ENCODE results near the gene CCDC91.
"Not testable (repeated sequence)": the region's sequence is repeated elsewhere in the genome, so short reads cannot be mapped to it uniquely, and the experiment has no call there.

The CCDC91 gene

GRCh38 chr12:28327722-28328121, 137.5 kb downstream of the CCDC91 start:
- H3K9ac ChIP-seq (ENCODE audit: low read length): no peak overlapping the region
- H3K4me2 ChIP-seq (ENCODE audit: low read depth, low read length, poor library complexity, severe bottlenecking): no peak overlapping the region
- no peaks in the 10 kb centered on the region for H4K20me1 ChIP-seq (ENCODE audit: low read depth, low read length)
- no peaks in the 10 kb centered on the region for H3K79me2 ChIP-seq (ENCODE audit: insufficient read depth, low read length)
- H3K9me3 ChIP-seq (ENCODE audit: insufficient read depth, low read length): no peaks in the 10 kb centered on the region
- H3K27ac ChIP-seq (ENCODE audit: low read depth, low read length): no peak overlapping the region
- no peaks in the 10 kb centered on the region for H3K36me3 ChIP-seq (ENCODE audit: low read length)
- no peaks in the 10 kb centered on the region for H3F3A ChIP-seq (ENCODE audit: insufficient read depth)
- no peak overlapping the region for H2AFZ ChIP-seq (ENCODE audit: low read depth, low read length, severe bottlenecking)
- no peak for TF ChIP-seq CTCF (IDR thresholded peaks at IDR 0.05; ENCODE audit: insufficient read depth, low read length, poor library complexity, severe bottlenecking)
- TF ChIP-seq EZH2phosphoT487 (conservative IDR thresholded peaks at IDR 0.05; ENCODE audit: low read length): no peak
- no peaks in the 10 kb centered on the region for H3K9me2 ChIP-seq (replicated peaks; ENCODE audit: insufficient read depth, low read length)
- no peaks in the 10 kb centered on the region for H3K27me3 ChIP-seq (ENCODE audit: low read length)
- no peak overlapping the region for H3K4me3 ChIP-seq (ENCODE audit: insufficient read depth, low read length, poor library complexity, severe bottlenecking)

GRCh38 chr12:28328967-28329366, 138.7 kb downstream of the CCDC91 start:
- Histone ChIP-seq H2AFZ (ENCODE audit: low read depth, low read length, severe bottlenecking) (no peak overlapping the region), H3K4me2 (ENCODE audit: low read depth, low read length, poor library complexity, severe bottlenecking) (no peak overlapping the region), H3F3A (ENCODE audit: insufficient read depth) (no peaks in the 10 kb centered on the region), H3K9me3 (ENCODE audit: insufficient read depth, low read length) (no peaks in the 10 kb centered on the region), H3K4me3 (ENCODE audit: insufficient read depth, low read length, poor library complexity, severe bottlenecking) (no peak overlapping the region), H3K27me3 (ENCODE audit: low read length) (no peaks in the 10 kb centered on the region), H3K79me2 (ENCODE audit: insufficient read depth, low read length) (no peaks in the 10 kb centered on the region), H4K20me1 (ENCODE audit: low read depth, low read length) (no peaks in the 10 kb centered on the region), H3K27ac (ENCODE audit: low read depth, low read length) (no peak overlapping the region), H3K9me2 (replicated peaks; ENCODE audit: insufficient read depth, low read length) (no peaks in the 10 kb centered on the region), H3K9ac (ENCODE audit: low read length) (no peak overlapping the region), H3K36me3 (ENCODE audit: low read length) (no peaks in the 10 kb centered on the region)
- TF ChIP-seq EZH2phosphoT487 (conservative IDR thresholded peaks at IDR 0.05; ENCODE audit: low read length) (no peak), CTCF (IDR thresholded peaks at IDR 0.05; ENCODE audit: insufficient read depth, low read length, poor library complexity, severe bottlenecking) (no peak)

GRCh38 chr12:28329727-28330126, 139.5 kb downstream of the CCDC91 start:
- H3K27me3 ChIP-seq (ENCODE audit: low read length); H3K79me2 ChIP-seq (ENCODE audit: insufficient read depth, low read length); H3F3A ChIP-seq (ENCODE audit: insufficient read depth); H3K36me3 ChIP-seq (ENCODE audit: low read length); H4K20me1 ChIP-seq (ENCODE audit: low read depth, low read length); H3K4me3 ChIP-seq (ENCODE audit: insufficient read depth, low read length, poor library complexity, severe bottlenecking); H2AFZ ChIP-seq (ENCODE audit: low read depth, low read length, severe bottlenecking); H3K9ac ChIP-seq (ENCODE audit: low read length); H3K27ac ChIP-seq (ENCODE audit: low read depth, low read length); H3K9me2 ChIP-seq (replicated peaks; ENCODE audit: insufficient read depth, low read length); H3K4me2 ChIP-seq (ENCODE audit: low read depth, low read length, poor library complexity, severe bottlenecking); H3K9me3 ChIP-seq (ENCODE audit: insufficient read depth, low read length): not testable (repeated sequence)

- H3K9me3 ChIP-seq (ENCODE audit: insufficient read depth, low read length); H3F3A ChIP-seq (ENCODE audit: insufficient read depth); H3K9ac ChIP-seq (ENCODE audit: low read length); H3K9me2 ChIP-seq (replicated peaks; ENCODE audit: insufficient read depth, low read length); H3K4me2 ChIP-seq (ENCODE audit: low read depth, low read length, poor library complexity, severe bottlenecking); H3K27ac ChIP-seq (ENCODE audit: low read depth, low read length); H3K79me2 ChIP-seq (ENCODE audit: insufficient read depth, low read length); H3K27me3 ChIP-seq (ENCODE audit: low read length); H4K20me1 ChIP-seq (ENCODE audit: low read depth, low read length); H3K4me3 ChIP-seq (ENCODE audit: insufficient read depth, low read length, poor library complexity, severe bottlenecking); H2AFZ ChIP-seq (ENCODE audit: low read depth, low read length, severe bottlenecking); H3K36me3 ChIP-seq (ENCODE audit: low read length): not testable (repeated sequence)
Measured at GRCh38 chr12:28330232-28330631, 140.0 kb downstream of the CCDC91 start.

Measured in SU-DHL-6 (cell line).